Activated naive CD4-positive, alpha-beta T cell treated with anti-CD3 and anti-CD28 coated beads, Interleukin-2, amount 50 U/mL, for 24 hours (primary cell): ENCODE data around the gene PDE2A.
A peak's percentile ranks its signal among the peaks of the same experiment; 100 is the strongest.

Experiments used
- H3K27ac Mint-ChIP-seq: one replicate; pipeline ENCODE4 v1.8.0; 2021; ENCODE audit warnings: mild to moderate bottlenecking, mixed read lengths
- H3K27me3 Mint-ChIP-seq: one replicate; pipeline ENCODE4 v1.8.0; 2021; ENCODE audit warnings: mixed read lengths
- H3K36me3 Mint-ChIP-seq: one replicate; pipeline ENCODE4 v1.8.0; 2021; ENCODE audit warnings: mixed read lengths
- H3K4me1 Mint-ChIP-seq: one replicate; pipeline ENCODE4 v1.8.0; 2021; ENCODE audit warnings: mixed read lengths
- H3K4me3 Mint-ChIP-seq: one replicate; pipeline ENCODE4 v1.8.0; 2021; ENCODE audit warnings: mild to moderate bottlenecking, mixed read lengths
- H3K9me3 Mint-ChIP-seq: one replicate; pipeline ENCODE4 v1.8.0; 2021; ENCODE audit warnings: mixed read lengths

The PDE2A gene

GRCh38 chr11:72695354-72695753 lies 21.1 kb upstream of the PDE2A start:
- no peak overlapping the region for H3K27ac Mint-ChIP-seq
- H3K4me3 Mint-ChIP-seq: no peak overlapping the region
- peaks cover 5% of the 10 kb centered on the region for H3K36me3 Mint-ChIP-seq
- H3K4me1 Mint-ChIP-seq: no peaks in the 10 kb centered on the region
- H3K9me3 Mint-ChIP-seq: no peaks in the 10 kb centered on the region
- no peaks in the 10 kb centered on the region for H3K27me3 Mint-ChIP-seq

GRCh38 chr11:72693271-72693968 lies 19.2 kb upstream of the PDE2A start:
- Mint-ChIP-seq H3K27me3 (no peaks in the 10 kb centered on the region), H3K9me3 (no peaks in the 10 kb centered on the region), H3K27ac (no peak overlapping the region), H3K36me3 (peaks cover 7% of the 10 kb centered on the region), H3K4me3 (no peak overlapping the region), H3K4me1 (no peaks in the 10 kb centered on the region)

GRCh38 chr11:72692498-72693237 lies 18.4 kb upstream of the PDE2A start:
- no peak overlapping the region for H3K4me3 Mint-ChIP-seq
- no peaks in the 10 kb centered on the region for H3K4me1 Mint-ChIP-seq
- H3K9me3 Mint-ChIP-seq: no peaks in the 10 kb centered on the region
- no peaks in the 10 kb centered on the region for H3K27me3 Mint-ChIP-seq
- H3K36me3 Mint-ChIP-seq: peaks cover 7% of the 10 kb centered on the region
- no peak overlapping the region for H3K27ac Mint-ChIP-seq

- peaks cover 5% of the 10 kb centered on the region for H3K36me3 Mint-ChIP-seq
- H3K9me3 Mint-ChIP-seq: no peaks in the 10 kb centered on the region
- H3K27ac Mint-ChIP-seq: no peak overlapping the region
- no peak overlapping the region for H3K4me3 Mint-ChIP-seq
- no peaks in the 10 kb centered on the region for H3K27me3 Mint-ChIP-seq
- H3K4me1 Mint-ChIP-seq: peaks cover 15% of the 10 kb centered on the region
These were observed 15.9 kb upstream of the PDE2A start for GRCh38 chr11:72690166-72690565.

GRCh38 chr11:72688929-72689328 lies 14.7 kb upstream of the PDE2A start:
- H3K36me3 Mint-ChIP-seq: peaks cover 2% of the 10 kb centered on the region
- peak overlapping the region; percentile 70 for H3K27ac Mint-ChIP-seq
- no peaks in the 10 kb centered on the region for H3K9me3 Mint-ChIP-seq
- no peak overlapping the region for H3K4me3 Mint-ChIP-seq
- no peaks in the 10 kb centered on the region for H3K27me3 Mint-ChIP-seq
- peaks cover 18% of the 10 kb centered on the region for H3K4me1 Mint-ChIP-seq

GRCh38 chr11:72688486-72688885 lies 14.3 kb upstream of the PDE2A start:
- peak overlapping the region; percentile 77 for H3K27ac Mint-ChIP-seq
- H3K4me1 Mint-ChIP-seq: peaks cover 22% of the 10 kb centered on the region
- peaks cover 2% of the 10 kb centered on the region for H3K36me3 Mint-ChIP-seq
- no peaks in the 10 kb centered on the region for H3K9me3 Mint-ChIP-seq
- H3K4me3 Mint-ChIP-seq: no peak overlapping the region
- no peaks in the 10 kb centered on the region for H3K27me3 Mint-ChIP-seq

GRCh38 chr11:72687326-72687725 lies 13.1 kb upstream of the PDE2A start:
- no peak overlapping the region for H3K4me3 Mint-ChIP-seq
- H3K27ac Mint-ChIP-seq: no peak overlapping the region
- no peaks in the 10 kb centered on the region for H3K9me3 Mint-ChIP-seq
- H3K4me1 Mint-ChIP-seq: peaks cover 22% of the 10 kb centered on the region
- H3K27me3 Mint-ChIP-seq: no peaks in the 10 kb centered on the region
- H3K36me3 Mint-ChIP-seq: peaks cover 2% of the 10 kb centered on the region

- Mint-ChIP-seq H3K27me3 (no peaks in the 10 kb centered on the region), H3K4me1 (peaks cover 22% of the 10 kb centered on the region), H3K27ac (peak overlapping the region; percentile 96), H3K4me3 (peak overlapping the region; percentile 11), H3K9me3 (no peaks in the 10 kb centered on the region), H3K36me3 (peaks cover 2% of the 10 kb centered on the region)
These were observed 12.5 kb upstream of the PDE2A start for GRCh38 chr11:72686639-72687220.

- peaks cover 22% of the 10 kb centered on the region for H3K4me1 Mint-ChIP-seq
- H3K36me3 Mint-ChIP-seq: peaks cover 2% of the 10 kb centered on the region
- H3K4me3 Mint-ChIP-seq: no peak overlapping the region
- H3K9me3 Mint-ChIP-seq: no peaks in the 10 kb centered on the region
- H3K27me3 Mint-ChIP-seq: no peaks in the 10 kb centered on the region
- peak overlapping the region; percentile 96 for H3K27ac Mint-ChIP-seq
These were observed 11.6 kb upstream of the PDE2A start for GRCh38 chr11:72685560-72686480.

GRCh38 chr11:72684236-72684912 lies 10.2 kb upstream of the PDE2A start:
- no peak overlapping the region for H3K4me3 Mint-ChIP-seq
- H3K27ac Mint-ChIP-seq: peak overlapping the region; percentile 51
- H3K9me3 Mint-ChIP-seq: no peaks in the 10 kb centered on the region
- peaks cover 27% of the 10 kb centered on the region for H3K4me1 Mint-ChIP-seq
- no peaks in the 10 kb centered on the region for H3K27me3 Mint-ChIP-seq
- no peaks in the 10 kb centered on the region for H3K36me3 Mint-ChIP-seq

GRCh38 chr11:72683782-72684200 lies 9.6 kb upstream of the PDE2A start:
- no peaks in the 10 kb centered on the region for H3K36me3 Mint-ChIP-seq
- no peak overlapping the region for H3K27ac Mint-ChIP-seq
- H3K9me3 Mint-ChIP-seq: no peaks in the 10 kb centered on the region
- peaks cover 27% of the 10 kb centered on the region for H3K4me1 Mint-ChIP-seq
- no peak overlapping the region for H3K4me3 Mint-ChIP-seq
- no peaks in the 10 kb centered on the region for H3K27me3 Mint-ChIP-seq

GRCh38 chr11:72682858-72683243 lies 8.6 kb upstream of the PDE2A start:
- H3K9me3 Mint-ChIP-seq: no peaks in the 10 kb centered on the region
- H3K27ac Mint-ChIP-seq: peak overlapping the region; percentile 74
- no peaks in the 10 kb centered on the region for H3K36me3 Mint-ChIP-seq
- no peaks in the 10 kb centered on the region for H3K27me3 Mint-ChIP-seq
- no peak overlapping the region for H3K4me3 Mint-ChIP-seq
- peaks cover 32% of the 10 kb centered on the region for H3K4me1 Mint-ChIP-seq

GRCh38 chr11:72682238-72682857 lies 8.1 kb upstream of the PDE2A start:
- no peaks in the 10 kb centered on the region for H3K36me3 Mint-ChIP-seq
- H3K4me3 Mint-ChIP-seq: no peak overlapping the region
- peaks cover 33% of the 10 kb centered on the region for H3K4me1 Mint-ChIP-seq
- peak overlapping the region; percentile 52 for H3K27ac Mint-ChIP-seq
- no peaks in the 10 kb centered on the region for H3K27me3 Mint-ChIP-seq
- no peaks in the 10 kb centered on the region for H3K9me3 Mint-ChIP-seq

GRCh38 chr11:72681226-72682153 lies 7.3 kb upstream of the PDE2A start:
- no peaks in the 10 kb centered on the region for H3K36me3 Mint-ChIP-seq
- no peak overlapping the region for H3K4me3 Mint-ChIP-seq
- peaks cover 33% of the 10 kb centered on the region for H3K4me1 Mint-ChIP-seq
- no peaks in the 10 kb centered on the region for H3K27me3 Mint-ChIP-seq
- H3K9me3 Mint-ChIP-seq: no peaks in the 10 kb centered on the region
- H3K27ac Mint-ChIP-seq: peak overlapping the region; percentile 70
